DMS53 (cell line): ENCODE results near the gene TCEAL1.
"Not testable (repeated sequence)": the region's sequence is repeated elsewhere in the genome, so short reads cannot be mapped to it uniquely, and the experiment has no call there.

Experiments used
- DNase-seq: peaks from one replicate; lab custom pipeline; 2025; lab: John Stamatoyannopoulos, UW

TCEAL1 gene

GRCh38 chrX:103635436-103635835, 6.7 kb downstream of the TCEAL1 start:
- DNase-seq, result no peak

DNA sequence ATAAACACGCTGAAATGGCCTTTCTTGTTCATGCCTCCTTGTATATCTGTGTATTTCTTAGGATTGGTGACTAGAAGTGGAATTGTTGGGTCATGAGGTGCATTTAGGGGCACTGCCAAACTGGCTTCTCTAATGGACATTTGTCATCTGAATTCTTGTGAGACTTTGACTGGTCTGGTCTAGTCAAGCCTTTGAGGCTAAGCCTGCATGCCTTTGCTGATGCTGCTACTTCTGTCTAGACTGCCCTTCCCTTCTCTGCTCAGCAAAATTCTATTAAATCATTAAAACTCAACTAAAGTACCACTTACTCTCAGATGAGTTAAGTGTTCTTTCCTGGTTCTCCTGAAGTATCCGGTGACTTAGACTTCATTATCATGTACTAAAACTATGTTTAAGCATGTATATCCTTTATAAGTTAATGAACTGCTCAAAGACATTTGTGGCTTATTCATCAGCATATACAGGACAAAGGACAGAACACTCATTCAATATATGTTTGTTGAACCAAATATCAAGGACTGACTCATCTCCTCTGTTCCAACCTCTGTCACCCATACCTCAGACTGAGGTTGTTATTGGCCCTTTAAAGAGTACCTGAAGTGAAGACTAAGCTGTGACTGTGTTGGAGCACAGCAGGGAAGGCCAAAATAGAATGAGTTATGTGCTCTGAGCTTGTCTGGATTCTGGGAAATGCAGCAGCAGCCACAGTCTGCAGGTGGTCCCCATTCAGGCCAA, 9.0 kb downstream of the TCEAL1 start:
- peak; percentile 73 for DNase-seq

- DNase-seq, result peak; percentile 46
These were observed 9.9 kb downstream of the TCEAL1 start for GRCh38 chrX:103638479-103639346.

- DNase-seq, result no peak
These were observed 11.8 kb downstream of the TCEAL1 start for GRCh38 chrX:103640401-103641155.

DNA sequence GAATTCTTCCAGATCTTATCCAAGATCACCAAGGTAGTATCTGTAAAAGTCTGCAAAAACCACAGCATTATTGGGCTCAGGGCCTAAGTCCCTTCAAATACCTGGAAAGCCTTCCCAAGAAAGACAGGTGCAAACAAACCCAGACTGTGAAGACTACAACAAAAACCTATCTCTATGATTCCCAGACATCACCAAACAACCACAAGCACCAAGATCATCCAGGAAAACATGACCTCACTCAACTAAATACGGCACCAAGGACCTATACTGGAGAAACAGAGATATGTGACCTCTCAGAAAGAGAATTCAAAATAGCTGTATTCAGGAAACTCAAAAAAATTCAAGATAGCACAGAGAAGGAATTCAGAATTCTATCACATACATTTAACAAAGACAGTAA, 15.3 kb downstream of the TCEAL1 start:
- DNase-seq, result no peak

DNA sequence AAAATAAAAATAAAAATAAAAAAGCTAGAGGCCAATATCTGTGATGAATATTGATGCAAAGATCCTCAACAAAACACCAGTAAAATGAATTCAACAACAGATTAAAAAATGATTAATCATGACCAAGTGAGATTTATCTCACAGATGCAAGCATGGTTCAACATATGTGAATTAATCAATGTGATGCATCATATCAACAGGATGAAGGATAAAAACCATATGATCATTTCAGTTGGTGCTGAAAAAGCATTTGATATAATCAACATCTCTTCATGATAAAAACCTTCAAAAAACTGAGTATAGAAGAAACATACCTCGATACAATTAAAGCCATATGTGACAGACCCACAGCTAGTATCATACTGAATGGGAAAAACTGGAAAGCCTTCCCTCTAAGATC, 18.9 kb downstream of the TCEAL1 start:
- DNase-seq, result no peak

GRCh38 chrX:103651151-103651773, 22.5 kb downstream of the TCEAL1 start:
- DNase-seq, result no peak

DNA sequence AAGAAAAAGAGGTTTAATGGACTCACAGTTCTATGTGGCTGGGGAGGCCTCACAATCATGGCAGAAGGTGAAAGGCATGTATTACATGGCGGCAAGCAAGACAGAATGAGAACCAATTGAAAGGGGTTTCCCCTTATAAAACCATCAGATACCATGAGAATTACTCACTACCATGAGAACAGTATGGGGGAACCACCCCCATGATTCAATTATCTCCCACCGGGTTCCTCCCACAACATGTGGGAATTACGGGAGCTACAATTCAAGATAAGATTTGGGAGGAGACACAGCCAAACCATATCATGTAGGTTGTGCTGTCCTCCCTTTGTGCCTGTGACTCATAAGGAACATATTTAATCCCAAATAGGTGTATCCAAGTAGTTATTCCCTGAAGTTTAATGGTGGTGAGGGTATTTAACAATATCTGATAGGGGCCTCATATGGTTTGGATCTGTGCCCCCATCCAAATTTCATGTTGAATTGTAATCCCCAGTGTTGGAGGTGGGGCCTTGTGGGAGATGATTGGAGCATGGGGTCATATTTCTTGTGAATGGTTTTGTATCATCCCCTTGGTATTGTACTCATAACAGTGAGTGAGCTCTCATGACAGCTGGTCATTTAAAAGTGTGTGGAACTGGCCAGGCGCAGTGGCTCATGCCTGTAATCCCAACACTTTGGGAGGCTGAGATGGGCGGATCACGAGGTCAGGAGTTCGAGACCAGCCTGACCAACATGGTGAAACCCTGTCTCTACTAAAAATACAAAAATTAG, 26.6 kb downstream of the TCEAL1 start:
- DNase-seq, result not testable (repeated sequence)

- DNase-seq, result no peak
These were observed 27.8 kb downstream of the TCEAL1 start for GRCh38 chrX:103656617-103657016.

- DNase-seq, result not testable (repeated sequence)
These were observed 28.3 kb downstream of the TCEAL1 start for GRCh38 chrX:103657066-103657465.

- peak; percentile 27 for DNase-seq
These were observed 30.1 kb downstream of the TCEAL1 start for GRCh38 chrX:103658681-103659433.

- DNase-seq, result not testable (repeated sequence)
These were observed 30.7 kb downstream of the TCEAL1 start for GRCh38 chrX:103659460-103659859.

DNA sequence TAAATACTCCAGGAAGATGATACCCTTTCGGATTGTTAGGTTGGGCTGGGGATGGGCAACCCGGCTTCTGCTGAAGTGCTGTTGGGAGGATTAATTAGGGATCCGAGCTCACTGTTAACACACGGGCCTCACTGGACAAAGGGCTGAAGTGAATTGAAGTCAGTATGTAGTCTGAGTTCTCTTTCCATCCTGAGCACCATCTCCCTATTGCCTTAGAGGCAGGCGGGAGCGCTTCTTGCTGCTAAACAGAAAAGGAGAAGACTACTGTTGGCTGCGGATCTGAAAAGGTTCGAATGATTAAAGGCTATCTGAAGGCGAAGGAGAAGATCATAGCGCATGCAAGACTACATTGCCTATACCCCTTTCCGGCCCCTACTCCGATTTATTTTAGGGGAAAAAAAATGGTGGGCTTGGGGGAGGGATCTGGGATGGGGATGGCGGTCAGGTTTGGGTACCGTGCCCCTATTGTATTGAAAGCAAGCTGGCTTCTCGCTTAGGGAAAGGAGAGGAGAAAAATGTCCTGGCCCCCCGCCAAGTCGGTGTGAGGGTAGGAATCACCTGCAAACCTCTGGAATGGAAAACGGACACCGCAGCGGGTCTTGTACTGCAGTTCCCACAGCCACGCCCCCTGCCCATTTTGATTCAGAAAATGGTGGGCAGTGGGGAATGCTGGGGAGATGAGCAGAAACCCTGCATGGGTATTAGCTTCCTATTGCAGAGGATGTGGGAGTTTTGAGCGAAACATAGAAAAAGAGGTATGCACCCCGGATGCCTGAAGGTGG, 35.4 kb downstream of the TCEAL1 start:
- DNase-seq, result no peak

GRCh38 chrX:103666202-103667107, 37.7 kb downstream of the TCEAL1 start:
- no peak for DNase-seq

GRCh38 chrX:103669745-103670144, 41.0 kb downstream of the TCEAL1 start:
- no peak for DNase-seq

DNA sequence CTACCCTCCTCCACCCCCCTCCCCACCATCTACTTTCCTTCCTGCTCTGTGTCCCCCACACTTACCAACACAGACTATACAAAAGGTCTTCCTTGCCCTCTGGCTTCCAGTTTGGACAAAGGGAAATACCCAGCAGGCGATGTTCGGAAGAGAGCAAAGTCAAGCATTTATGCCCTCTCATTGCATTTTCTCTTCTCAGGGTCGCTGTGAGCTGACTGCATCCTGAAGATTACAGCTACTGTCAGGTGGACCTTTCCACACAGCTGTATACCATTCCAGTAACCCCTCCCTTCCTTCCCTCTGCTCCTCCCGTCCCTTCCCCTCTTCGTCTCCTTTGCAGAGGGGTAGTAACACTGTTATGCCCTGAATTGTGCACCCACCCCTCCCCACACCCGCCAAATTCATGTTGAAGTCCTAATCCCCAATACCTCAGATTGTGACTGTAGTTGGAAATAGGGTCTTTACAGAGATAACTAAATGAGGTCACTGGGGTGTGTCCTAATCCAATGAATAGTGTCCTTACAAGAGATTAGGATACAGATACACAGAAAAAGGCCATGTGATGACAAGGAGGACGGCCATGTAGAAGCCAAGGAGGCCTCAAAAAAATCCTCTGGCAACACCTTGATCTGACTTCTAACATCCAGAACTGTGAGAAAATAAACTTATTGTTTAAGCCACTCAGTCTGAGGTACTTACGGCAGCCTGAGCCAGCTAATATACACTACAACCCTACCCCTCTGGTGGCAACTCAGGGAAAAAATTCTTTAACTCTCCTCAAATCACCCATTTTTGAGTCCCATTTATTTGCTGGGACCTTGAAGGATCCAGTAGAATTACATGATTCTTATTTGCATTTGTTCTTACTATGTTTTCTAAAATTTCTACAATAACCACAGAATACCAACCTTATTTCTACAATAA, 46.0 kb downstream of the TCEAL1 start:
- DNase-seq, result peak; percentile 31

GRCh38 chrX:103678199-103678993, 49.6 kb downstream of the TCEAL1 start:
- no peak for DNase-seq
